Esophagus muscularis mucosa (tissue), 3 donors: Measurements from ENCODE around the gene HNRNPCL1.
"Not testable (repeated sequence)": the region's sequence is repeated elsewhere in the genome, so short reads cannot be mapped to it uniquely, and the experiment has no call there.

Experiments
- CTCF ChIP-seq, 3 experiments: fragments of 200-600 bp in 2 of 3; fragments of 450-650 bp in 1 of 3; sonication (generic) in 2 of 3; IDR thresholded peaks; one replicate each; pipeline ENCODE4 v1.5.1; 2017 to 2019; ENCODE audit warnings: antibody characterized with exemption in 3 of 3, mild to moderate bottlenecking in 2 of 3, moderate library complexity in 1 of 3
- POLR2A ChIP-seq: fragments of 450-650 bp; IDR thresholded peaks from one replicate; pipeline ENCODE4 v1.6.1; 2017; ENCODE audit warnings: antibody characterized with exemption, moderate library complexity, mild to moderate bottlenecking, low read depth
- POLR2AphosphoS5 ChIP-seq, 2 donors: sonication (generic); formaldehyde crosslinking; IDR thresholded peaks; one replicate each; pipeline ENCODE4 v1.6.1; 2017; ENCODE audit warnings: antibody characterized with exemption in 2 of 2

- not testable (repeated sequence) for TF ChIP-seq CTCF (IDR thresholded peaks at IDR 0.05); POLR2A; POLR2AphosphoS5 (IDR thresholded peaks at IDR 0.05)
Observed at GRCh38 chr1:12833251-12833650, 15.3 kb downstream of the HNRNPCL1 start.
